Measurements from ENCODE around the gene TSPYL1. TPM values are rescaled to one million over a fixed set of nuclear protein-coding genes. Genes with fewer than 3 reads are reported as not detected.

TSPYL1 gene
- total and polyA plus RNA-seq, 10 of the 15 experiments (the other 5 are each of a cell fraction or from before 2014, with no cell fraction given), result 22.9 to 44.1 (median 27.0) TPM

DNA sequence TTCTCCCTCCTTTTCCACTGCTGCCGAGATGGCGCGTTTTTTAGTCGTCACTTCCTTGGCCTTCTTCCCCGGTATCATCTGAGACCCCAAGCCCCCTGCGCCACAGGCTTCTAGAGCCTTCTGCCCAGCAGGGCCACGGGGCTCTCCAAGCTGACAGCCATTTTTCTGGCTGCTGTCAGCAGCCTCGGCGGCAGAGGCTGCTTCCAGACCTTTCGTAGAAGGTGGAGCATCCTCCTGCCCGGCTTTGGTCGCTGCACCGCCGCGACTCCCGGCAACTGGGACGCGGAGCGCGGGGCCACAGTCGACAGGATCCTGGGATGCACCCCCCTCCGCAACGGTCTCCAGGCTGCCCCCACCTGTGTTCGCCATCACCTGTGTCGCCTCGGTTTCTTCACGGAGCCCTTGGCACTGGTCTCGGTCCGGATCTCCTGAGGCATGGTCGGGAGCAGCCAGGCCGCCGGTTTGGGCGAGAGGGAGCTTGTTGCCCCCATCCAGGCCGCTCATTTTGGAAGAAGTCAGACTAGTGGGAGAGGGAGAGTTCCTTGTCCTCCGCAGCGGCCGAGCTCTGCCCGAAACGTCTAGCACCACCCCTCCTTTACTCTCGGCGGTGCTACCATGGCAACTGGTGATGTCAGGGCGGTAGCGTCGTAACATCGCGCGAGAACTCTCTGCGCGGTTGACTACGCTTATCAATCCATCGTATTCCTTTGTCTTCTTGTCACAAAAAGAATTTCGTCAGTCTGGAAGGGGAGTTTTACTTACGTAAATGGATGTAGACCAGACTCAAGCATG lies 26.0 kb downstream of the TSPYL1 start, which contains the start of gene TSPYL4 (continued):
- TF ChIP-seq, protein P1, sequence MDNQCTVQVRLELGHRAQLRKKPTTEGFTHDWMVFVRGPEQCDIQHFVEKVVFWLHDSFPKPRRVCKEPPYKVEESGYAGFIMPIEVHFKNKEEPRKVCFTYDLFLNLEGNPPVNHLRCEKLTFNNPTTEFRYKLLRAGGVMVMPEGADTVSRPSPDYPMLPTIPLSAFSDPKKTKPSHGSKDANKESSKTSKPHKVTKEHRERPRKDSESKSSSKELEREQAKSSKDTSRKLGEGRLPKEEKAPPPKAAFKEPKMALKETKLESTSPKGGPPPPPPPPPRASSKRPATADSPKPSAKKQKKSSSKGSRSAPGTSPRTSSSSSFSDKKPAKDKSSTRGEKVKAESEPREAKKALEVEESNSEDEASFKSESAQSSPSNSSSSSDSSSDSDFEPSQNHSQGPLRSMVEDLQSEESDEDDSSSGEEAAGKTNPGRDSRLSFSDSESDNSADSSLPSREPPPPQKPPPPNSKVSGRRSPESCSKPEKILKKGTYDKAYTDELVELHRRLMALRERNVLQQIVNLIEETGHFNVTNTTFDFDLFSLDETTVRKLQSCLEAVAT (IDR thresholded peaks at IDR 0.05), result 0 out of 2 replicates have a peak, but pooled peaks have one; percentile 67
- TF ChIP-seq MTA3 (IDR thresholded peaks at IDR 0.05; ENCODE audit: borderline replicate concordance, low read length) (no peak), ASH2L (IDR thresholded peaks at IDR 0.05; ENCODE audit: borderline replicate concordance, low read depth) (peak; percentile 82; the same call in 1 of the 2 replicates), TBL1XR1 (IDR thresholded peaks at IDR 0.05; ENCODE audit: low read depth, low read length) (0 out of 2 replicates have a peak, but pooled peaks have one; percentile 25), KDM1A (IDR thresholded peaks at IDR 0.05; ENCODE audit: borderline replicate concordance) (no peak), CHD4 (IDR thresholded peaks at IDR 0.05) (no peak), HDGF (IDR thresholded peaks at IDR 0.05) (no peak), RELA (IDR thresholded peaks at IDR 0.05; ENCODE audit: borderline replicate concordance, partially characterized antibody) (peak; percentile 35), POLR2AphosphoS5 (IDR thresholded peaks at IDR 0.05; ENCODE audit: low read length) (peak; percentile 84), MYB (IDR thresholded peaks at IDR 0.05; ENCODE audit: borderline replicate concordance, low read depth, low read length) (no peak), HDAC6 (IDR thresholded peaks at IDR 0.05; ENCODE audit: unreplicated experiment) (no peak), SMAD5 (IDR thresholded peaks at IDR 0.05; ENCODE audit: low read depth) (peak; percentile 83; the same call in 1 of the 2 replicates), IKZF1 (conservative IDR thresholded peaks at IDR 0.05) (peak; percentile 47), MEF2B (IDR thresholded peaks at IDR 0.05; ENCODE audit: partially characterized antibody, poor library complexity, severe bottlenecking) (peak; percentile 15), GABPA (IDR thresholded peaks at IDR 0.05; ENCODE audit: low read depth) (peak; percentile 78), SREBF2 (IDR thresholded peaks at IDR 0.05; ENCODE audit: low read length) (no peak), POLR2A (IDR thresholded peaks at IDR 0.05; ENCODE audit: low read depth, low read length) (peak; percentile 84)
- TF ChIP-seq, protein P2, sequence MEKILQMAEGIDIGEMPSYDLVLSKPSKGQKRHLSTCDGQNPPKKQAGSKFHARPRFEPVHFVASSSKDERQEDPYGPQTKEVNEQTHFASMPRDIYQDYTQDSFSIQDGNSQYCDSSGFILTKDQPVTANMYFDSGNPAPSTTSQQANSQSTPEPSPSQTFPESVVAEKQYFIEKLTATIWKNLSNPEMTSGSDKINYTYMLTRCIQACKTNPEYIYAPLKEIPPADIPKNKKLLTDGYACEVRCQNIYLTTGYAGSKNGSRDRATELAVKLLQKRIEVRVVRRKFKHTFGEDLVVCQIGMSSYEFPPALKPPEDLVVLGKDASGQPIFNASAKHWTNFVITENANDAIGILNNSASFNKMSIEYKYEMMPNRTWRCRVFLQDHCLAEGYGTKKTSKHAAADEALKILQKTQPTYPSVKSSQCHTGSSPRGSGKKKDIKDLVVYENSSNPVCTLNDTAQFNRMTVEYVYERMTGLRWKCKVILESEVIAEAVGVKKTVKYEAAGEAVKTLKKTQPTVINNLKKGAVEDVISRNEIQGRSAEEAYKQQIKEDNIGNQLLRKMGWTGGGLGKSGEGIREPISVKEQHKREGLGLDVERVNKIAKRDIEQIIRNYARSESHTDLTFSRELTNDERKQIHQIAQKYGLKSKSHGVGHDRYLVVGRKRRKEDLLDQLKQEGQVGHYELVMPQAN (conservative IDR thresholded peaks at IDR 0.05), result peak; percentile 68
- TF ChIP-seq, protein P3, sequence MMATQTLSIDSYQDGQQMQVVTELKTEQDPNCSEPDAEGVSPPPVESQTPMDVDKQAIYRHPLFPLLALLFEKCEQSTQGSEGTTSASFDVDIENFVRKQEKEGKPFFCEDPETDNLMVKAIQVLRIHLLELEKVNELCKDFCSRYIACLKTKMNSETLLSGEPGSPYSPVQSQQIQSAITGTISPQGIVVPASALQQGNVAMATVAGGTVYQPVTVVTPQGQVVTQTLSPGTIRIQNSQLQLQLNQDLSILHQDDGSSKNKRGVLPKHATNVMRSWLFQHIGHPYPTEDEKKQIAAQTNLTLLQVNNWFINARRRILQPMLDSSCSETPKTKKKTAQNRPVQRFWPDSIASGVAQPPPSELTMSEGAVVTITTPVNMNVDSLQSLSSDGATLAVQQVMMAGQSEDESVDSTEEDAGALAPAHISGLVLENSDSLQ (IDR thresholded peaks at IDR 0.05), result peak; percentile 48; the same call in 1 of the 2 replicates
- TF ChIP-seq, protein P4, sequence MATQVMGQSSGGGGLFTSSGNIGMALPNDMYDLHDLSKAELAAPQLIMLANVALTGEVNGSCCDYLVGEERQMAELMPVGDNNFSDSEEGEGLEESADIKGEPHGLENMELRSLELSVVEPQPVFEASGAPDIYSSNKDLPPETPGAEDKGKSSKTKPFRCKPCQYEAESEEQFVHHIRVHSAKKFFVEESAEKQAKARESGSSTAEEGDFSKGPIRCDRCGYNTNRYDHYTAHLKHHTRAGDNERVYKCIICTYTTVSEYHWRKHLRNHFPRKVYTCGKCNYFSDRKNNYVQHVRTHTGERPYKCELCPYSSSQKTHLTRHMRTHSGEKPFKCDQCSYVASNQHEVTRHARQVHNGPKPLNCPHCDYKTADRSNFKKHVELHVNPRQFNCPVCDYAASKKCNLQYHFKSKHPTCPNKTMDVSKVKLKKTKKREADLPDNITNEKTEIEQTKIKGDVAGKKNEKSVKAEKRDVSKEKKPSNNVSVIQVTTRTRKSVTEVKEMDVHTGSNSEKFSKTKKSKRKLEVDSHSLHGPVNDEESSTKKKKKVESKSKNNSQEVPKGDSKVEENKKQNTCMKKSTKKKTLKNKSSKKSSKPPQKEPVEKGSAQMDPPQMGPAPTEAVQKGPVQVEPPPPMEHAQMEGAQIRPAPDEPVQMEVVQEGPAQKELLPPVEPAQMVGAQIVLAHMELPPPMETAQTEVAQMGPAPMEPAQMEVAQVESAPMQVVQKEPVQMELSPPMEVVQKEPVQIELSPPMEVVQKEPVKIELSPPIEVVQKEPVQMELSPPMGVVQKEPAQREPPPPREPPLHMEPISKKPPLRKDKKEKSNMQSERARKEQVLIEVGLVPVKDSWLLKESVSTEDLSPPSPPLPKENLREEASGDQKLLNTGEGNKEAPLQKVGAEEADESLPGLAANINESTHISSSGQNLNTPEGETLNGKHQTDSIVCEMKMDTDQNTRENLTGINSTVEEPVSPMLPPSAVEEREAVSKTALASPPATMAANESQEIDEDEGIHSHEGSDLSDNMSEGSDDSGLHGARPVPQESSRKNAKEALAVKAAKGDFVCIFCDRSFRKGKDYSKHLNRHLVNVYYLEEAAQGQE (IDR thresholded peaks at IDR 0.05; ENCODE audit: low read depth, low read length), result no peak
- TF ChIP-seq, protein P5, sequence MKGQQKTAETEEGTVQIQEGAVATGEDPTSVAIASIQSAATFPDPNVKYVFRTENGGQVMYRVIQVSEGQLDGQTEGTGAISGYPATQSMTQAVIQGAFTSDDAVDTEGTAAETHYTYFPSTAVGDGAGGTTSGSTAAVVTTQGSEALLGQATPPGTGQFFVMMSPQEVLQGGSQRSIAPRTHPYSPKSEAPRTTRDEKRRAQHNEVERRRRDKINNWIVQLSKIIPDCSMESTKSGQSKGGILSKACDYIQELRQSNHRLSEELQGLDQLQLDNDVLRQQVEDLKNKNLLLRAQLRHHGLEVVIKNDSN (IDR thresholded peaks at IDR 0.05; ENCODE audit: borderline replicate concordance, extremely low read length, insufficient read depth, low read depth, low read length), result no peak
